HepG2 (cell line): ENCODE data around the gene JUND. TPM values are rescaled to one million over a fixed set of nuclear protein-coding genes. Genes with fewer than 3 reads are reported as not detected.
A peak's percentile ranks its signal among the peaks of the same experiment; 100 is the strongest.

ENCODE experiments used
- ARID5B ChIP-seq: IDR thresholded peaks from 2 replicates; pipeline ENCODE4 v1.4.0; 2020; ENCODE audit warnings: mild to moderate bottlenecking, missing genetic modification reagents
- DRAP1 ChIP-seq: IDR thresholded peaks from 2 replicates; pipeline ENCODE4 v1.6.1; 2016; ENCODE audit warnings: missing genetic modification reagents, missing compliant biosample characterization
- FOSL2 ChIP-seq: sonication (generic); formaldehyde crosslinking; IDR thresholded peaks from 2 replicates; pipeline ENCODE4 v1.4.0; 2020; ENCODE audit warnings: missing genetic modification reagents
- HMG20A ChIP-seq: IDR thresholded peaks from 2 replicates; pipeline ENCODE4 v1.6.1; 2016; ENCODE audit warnings: borderline replicate concordance
- HMGA1 ChIP-seq: sonication (generic); formaldehyde crosslinking; conservative IDR thresholded peaks from 2 replicates; pipeline ENCODE4 v1.4.0; 2020; ENCODE audit warnings: missing genetic modification reagents
- KLF12 ChIP-seq: sonication (generic); formaldehyde crosslinking; IDR thresholded peaks from 2 replicates; pipeline ENCODE4 v1.4.0; 2020; ENCODE audit warnings: missing genetic modification reagents, borderline replicate concordance
- PATZ1 ChIP-seq: sonication (generic); formaldehyde crosslinking; IDR thresholded peaks from 2 replicates; pipeline ENCODE4 v1.4.0; 2020; ENCODE audit warnings: missing genetic modification reagents
- PAXIP1 ChIP-seq: sonication (generic); formaldehyde crosslinking; conservative IDR thresholded peaks from 2 replicates; pipeline ENCODE4 v1.4.0; 2020; ENCODE audit warnings: mild to moderate bottlenecking, missing genetic modification reagents, moderate library complexity
- POLR2G ChIP-seq: fragments of 200-400 bp; formaldehyde crosslinking; IDR thresholded peaks from 2 replicates; pipeline ENCODE4 v1.6.1; 2018; ENCODE audit warnings: mild to moderate bottlenecking, low read depth, low read length, moderate library complexity
- SMARCE1 ChIP-seq: fragments of 450-650 bp; IDR thresholded peaks from 2 replicates; pipeline ENCODE4 v1.6.1; 2017; ENCODE audit warnings: borderline replicate concordance
- ZNF264 ChIP-seq: sonication (generic); formaldehyde crosslinking; IDR thresholded peaks from 2 replicates; pipeline ENCODE4 v1.4.0; 2020; ENCODE audit warnings: missing genetic modification reagents
- ZNF362 ChIP-seq: sonication (generic); formaldehyde crosslinking; IDR thresholded peaks from 2 replicates; pipeline ENCODE4 v1.4.0; 2020; ENCODE audit warnings: missing genetic modification reagents, mild to moderate bottlenecking, borderline replicate concordance
- ZNF432 ChIP-seq: sonication (generic); formaldehyde crosslinking; IDR thresholded peaks from 2 replicates; pipeline ENCODE4 v1.5.0; 2020; ENCODE audit warnings: missing genetic modification reagents, mild to moderate bottlenecking, borderline replicate concordance
- ZNF784 ChIP-seq: sonication (generic); formaldehyde crosslinking; IDR thresholded peaks from 2 replicates; pipeline ENCODE4 v1.5.1; 2020; ENCODE audit warnings: missing genetic modification reagents, mild to moderate bottlenecking, borderline replicate concordance
- polyA plus RNA-seq, 8 experiments: library from polyadenylated mRNA; depleted of rRNA in 3 of 8; stranded (reverse) in 7 of 8; unstranded in 1 of 8; fragments of >200 nt; fragmentation: Illumina TruSeq in 4 of 8; extraction: Trizol in 4 of 8; gene quantifications; 2 replicates each; pipeline versions ENCODE4 v1.2.1 to v1.2.3, GENCODE V29; 2011 to 2016; ENCODE audit warnings: low read depth in 4 of 8, missing spikeins in 1 of 8, mixed read lengths in 1 of 8; ENCODE audit not compliant: insufficient read depth in 1 of 8
- total RNA-seq, 5 experiments: library from RNA; depleted of rRNA; stranded (reverse); fragments of >200 nt; fragmentation: Illumina TruSeq; extraction: Trizol; gene quantifications; 2 replicates each; pipeline ENCODE4 v1.2.3, GENCODE V29; 2016; ENCODE audit warnings: low read depth in 1 of 5

Gene JUND
- total and polyA plus RNA-seq, 2 of the 13 experiments (the other 11 are each of a cell fraction or from before 2014, with no cell fraction given) = 41.2 to 59.8 TPM

GRCh38 chr19:18328340-18329034 is 47.1 kb upstream of the JUND start (continued):
- TF ChIP-seq ARID5B (CRISPR knock-in tag) (0 out of 2 replicates have a peak, but pooled peaks have one; percentile 15), PAXIP1 (CRISPR knock-in tag) (peak; percentile 35), POLR2G (peak; percentile 62; the same call in 1 of the 2 replicates), ZNF362 (CRISPR knock-in tag) (peak; percentile 44; the same call in 1 of the 2 replicates), HMG20A (CRISPR knock-in tag) (0 out of 2 replicates have a peak, but pooled peaks have one; percentile 31), FOSL2 (CRISPR knock-in tag) (no peak), ZNF432 (CRISPR knock-in tag) (no peak), KLF12 (0 out of 2 replicates have a peak, but pooled peaks have one; percentile 16), ZNF264 (no peak), ZNF784 (CRISPR knock-in tag) (no peak), DRAP1 (peak; percentile 96), HMGA1 (CRISPR knock-in tag) (no peak), PATZ1 (peak; percentile 18; the same call in 1 of the 2 replicates), SMARCE1 (no peak)
